Ovary (tissue), 9 donors: ENCODE measurements around the gene GPATCH1. TPM values are rescaled to one million over a fixed set of nuclear protein-coding genes. Genes with fewer than 3 reads are reported as not detected.

Experiments used
- DNase-seq, 5 donors: peaks; one replicate each; pipeline ENCODE4 v3.0.0-alpha.2; 2019 to 2020
- H3K27ac ChIP-seq, 2 donors: fragments of 200-600 bp; one replicate each; pipeline versions ENCODE4 v1.5.1 to v1.8.0; 2019 to 2022
- H3K27me3 ChIP-seq: fragments of 200-600 bp; one replicate; pipeline ENCODE4 v1.8.0; 2022
- H3K36me3 ChIP-seq: fragments of 200-600 bp; sonication (generic); one replicate; pipeline ENCODE4 v1.5.1; 2019
- H3K4me1 ChIP-seq: one replicate; pipeline ENCODE4 v1.8.1; 2013; ENCODE audit warnings: mild to moderate bottlenecking, moderate library complexity; ENCODE audit not compliant: insufficient read depth
- H3K4me3 ChIP-seq: fragments of 200-600 bp; sonication (generic); one replicate; pipeline ENCODE4 v1.5.1; 2017
- H3K9me3 ChIP-seq, 2 donors: fragments of 200-600 bp in 1 of 2; sonication (generic) in 1 of 2; one replicate each; pipeline versions ENCODE4 v1.5.1 to v1.8.1; 2013 to 2019; ENCODE audit warnings: mild to moderate bottlenecking in 1 of 2, moderate library complexity in 1 of 2
- CTCF ChIP-seq, 3 donors: fragments of 450-650 bp in 2 of 3; fragments of 200-600 bp in 1 of 3; IDR thresholded peaks; one replicate each; pipeline versions ENCODE4 v1.5.1 to v1.8.0; 2016 to 2022; ENCODE audit warnings: antibody characterized with exemption in 3 of 3, mild to moderate bottlenecking in 1 of 3
- EP300 ChIP-seq: sonication (generic); formaldehyde crosslinking; IDR thresholded peaks from one replicate; pipeline ENCODE4 v1.6.1; 2017; ENCODE audit warnings: antibody characterized with exemption
- POLR2A ChIP-seq: fragments of 450-650 bp; IDR thresholded peaks from one replicate; pipeline ENCODE4 v1.6.1; 2017; ENCODE audit warnings: antibody characterized with exemption, mild to moderate bottlenecking, moderate library complexity
- WGBS, 3 donors: extraction: QIAGEN DNeasy Blood & Tissue Kit in 1 of 3; methylation state at CpG; one replicate each; pipeline versions ENCODE4 v1.1.5 to v1.1.7; 2013 to 2017; 5-methylcytosine and 5-hydroxymethylcytosine counted together
- intact Hi-C, 4 donors: fragments of 100-400 bp; cut with DNase I; formaldehyde crosslinking; loops; one replicate each; pipeline versions ENCODE4 v1.11.0 to v1.15.1; 2022 to 2023
- polyA plus RNA-seq, 2 donors: library from polyadenylated mRNA; stranded (reverse); fragments of 200-250 nt in 1 of 2; fragments of 350-450 nt in 1 of 2; fragmentation: Illumina TruSeq in 1 of 2; extraction: RNeasy Lipid Tissue Mini Kit (QIAGEN cat#74804) in 1 of 2; gene quantifications; one replicate each; pipeline ENCODE4 v1.2.3, GENCODE V29; 2013 to 2014
- total RNA-seq, 7 donors: library from RNA; depleted of rRNA in 2 of 7; stranded (reverse); fragments of >200 nt in 2 of 7; fragmentation: NEBNext Ultra II Directional in 3 of 7; extraction: Animal tissue kit (Norgen Biotek cat#: 25700) in 3 of 7; gene quantifications; one replicate each; pipeline versions ENCODE4 v1.1.0 to v1.2.4, GENCODE V29; 2016 to 2023
- donor health status: DM: no; HTN: no; CAD: no; lungs with moderate emphysema.
- donor health status: DM: no; HTN: no; CAD: no.
- donor health status: Bipolar disorder and iron deficiency.
- donor health status: DM: yes; HTN: yes; CAD: no.
- donor health status: DM: no; HTN: no; CAD: no.
- donor health status: DM: yes; HTN: yes; CAD: no.

The GPATCH1 gene
- total and polyA plus RNA-seq, 9 donors = 4.4 to 11.5 (median 10.5) TPM

- Histone ChIP-seq H3K36me3 (no peaks in the 10 kb centered on the region), H3K9me3 (no peaks in the 10 kb centered on the region), H3K27ac (no peak overlapping the region), H3K4me1 (no peaks in the 10 kb centered on the region), H3K27me3 (no peaks in the 10 kb centered on the region), H3K4me3 (no peak overlapping the region)
- TF ChIP-seq EP300 = no peak
- no peak for TF ChIP-seq CTCF (IDR thresholded peaks at IDR 0.05)
- DNase-seq = no peak
- WGBS, 3 donors = 23 to 38% (median 28%) methylated on average over 2 of the region's 2 CpGs
- intact Hi-C loops = no loop called here
Observed at GRCh38 chr19:33055718-33056117, 25.3 kb upstream of the GPATCH1 start.

GRCh38 chr19:33060586-33060985 lies 20.4 kb upstream of the GPATCH1 start:
- Histone ChIP-seq H3K4me3 (no peak overlapping the region), H3K36me3 (no peaks in the 10 kb centered on the region), H3K27me3 (no peaks in the 10 kb centered on the region), H3K9me3 (no peaks in the 10 kb centered on the region), H3K27ac (no peak overlapping the region), H3K4me1 (no peaks in the 10 kb centered on the region)
- DNase-seq = no peak
- TF ChIP-seq EP300 = no peak
- no peak for TF ChIP-seq CTCF (IDR thresholded peaks at IDR 0.05)
- WGBS, 3 donors = 88 to 94% (median 89%) methylated on average over 5 of the region's 5 CpGs
- intact Hi-C loops = no loop called here

GRCh38 chr19:33062902-33063301 lies 18.1 kb upstream of the GPATCH1 start:
- no peak for DNase-seq
- no peaks in the 10 kb centered on the region for H3K27me3 ChIP-seq
- intact Hi-C loops = no loop called here
- 90 to 94% (median 90%) methylated on average over 5 of the region's 5 CpGs for WGBS, 3 donors
- no peaks in the 10 kb centered on the region for H3K4me1 ChIP-seq
- H3K9me3 ChIP-seq = no peaks in the 10 kb centered on the region
- H3K27ac ChIP-seq = no peak overlapping the region
- no peak for TF ChIP-seq POLR2A
- TF ChIP-seq EP300 = no peak
- TF ChIP-seq CTCF (IDR thresholded peaks at IDR 0.05) = no peak
- H3K4me3 ChIP-seq = no peak overlapping the region
- H3K36me3 ChIP-seq = no peaks in the 10 kb centered on the region

- no peaks in the 10 kb centered on the region for H3K4me1 ChIP-seq
Observed at GRCh38 chr19:33063356-33063752, 17.6 kb upstream of the GPATCH1 start.

More at GRCh38 chr19:33063356-33063752, 17.6 kb upstream of the GPATCH1 start:
- Histone ChIP-seq H3K4me3 (peak overlapping the region; percentile 64), H3K27ac (no peak overlapping the region), H3K9me3 (no peaks in the 10 kb centered on the region), H3K27me3 (no peaks in the 10 kb centered on the region), H3K36me3 (no peaks in the 10 kb centered on the region)
- 12 to 14% (median 13%) methylated on average over 7 of the region's 7 CpGs for WGBS, 3 donors
- intact Hi-C loops = no loop called here
- peak in 2 of 5 donors; percentile 26 to 31 for DNase-seq
- no peak for TF ChIP-seq POLR2A
- TF ChIP-seq CTCF (IDR thresholded peaks at IDR 0.05) = no peak
- no peak for TF ChIP-seq EP300
